H9 (cell line): ENCODE measurements around the gene RB1. TPM values are rescaled to one million over a fixed set of nuclear protein-coding genes. Genes with fewer than 3 reads are reported as not detected.

Source experiments
- DNase-seq: peaks from one replicate; pipeline ENCODE4 v3.0.0-alpha.2; 2017
- H2AFZ ChIP-seq: one replicate; pipeline ENCODE4 v1.6.1; 2013; ENCODE audit warnings: mild to moderate bottlenecking, low read length, control low read depth, moderate library complexity
- H2AK5ac ChIP-seq: 2 replicates; pipeline ENCODE4 v1.6.1; 2013; ENCODE audit warnings: low read length, control low read depth, mixed read lengths; ENCODE audit not compliant: insufficient read length
- H2BK120ac ChIP-seq: one replicate; pipeline ENCODE4 v1.6.1; 2013; ENCODE audit warnings: low read depth, mild to moderate bottlenecking, low read length, control low read depth, inconsistent platforms; ENCODE audit not compliant: poor library complexity, severe bottlenecking
- H2BK12ac ChIP-seq: 2 replicates; pipeline ENCODE4 v1.6.1; 2013; ENCODE audit warnings: low read length, control low read depth, mixed read lengths, low read depth; ENCODE audit not compliant: insufficient read length
- H2BK15ac ChIP-seq: 2 replicates; pipeline ENCODE4 v1.6.1; 2013; ENCODE audit warnings: low read depth, low read length, control low read depth
- H2BK20ac ChIP-seq: one replicate; pipeline ENCODE4 v1.6.1; 2013; ENCODE audit warnings: low read depth, mild to moderate bottlenecking, low read length, control low read depth, inconsistent platforms; ENCODE audit not compliant: poor library complexity, severe bottlenecking
- H2BK5ac ChIP-seq: 2 replicates; pipeline ENCODE4 v1.6.1; 2013; ENCODE audit warnings: low read length, control low read depth, mixed read lengths; ENCODE audit not compliant: insufficient read length
- H3K14ac ChIP-seq: 2 replicates; pipeline ENCODE4 v1.6.1; 2013; ENCODE audit warnings: low read length, control low read depth; ENCODE audit not compliant: insufficient read depth
- H3K18ac ChIP-seq: 2 replicates; pipeline ENCODE4 v1.6.1; 2013; ENCODE audit warnings: low read depth, mild to moderate bottlenecking, mixed read lengths, low read length, control low read depth; ENCODE audit not compliant: insufficient read length
- H3K23ac ChIP-seq: 2 replicates; pipeline ENCODE4 v1.6.1; 2013; ENCODE audit warnings: low read length, control low read depth, mixed read lengths, low read depth; ENCODE audit not compliant: insufficient read length
- H3K23me2 ChIP-seq: 2 replicates; pipeline ENCODE4 v1.6.1; 2013; ENCODE audit warnings: low read depth, mild to moderate bottlenecking, mixed read lengths, low read length, control low read depth; ENCODE audit not compliant: insufficient read length, poor library complexity, severe bottlenecking
- H3K27ac ChIP-seq: 2 replicates; pipeline ENCODE4 v1.5.1; 2013; ENCODE audit warnings: low read length, control low read depth, mixed read lengths, low read depth; ENCODE audit not compliant: insufficient read length
- H3K27me3 ChIP-seq: 2 replicates; pipeline ENCODE4 v1.6.1; 2013; ENCODE audit warnings: low read length, control low read depth, inconsistent platforms; ENCODE audit not compliant: insufficient read depth
- H3K4ac ChIP-seq: 2 replicates; pipeline ENCODE4 v1.6.1; 2013; ENCODE audit warnings: low read depth, mild to moderate bottlenecking, control low read depth, inconsistent platforms, low read length, moderate library complexity
- H3K4me1 ChIP-seq: 2 replicates; pipeline ENCODE4 v1.6.1; 2013; ENCODE audit warnings: low read length, control low read depth, inconsistent platforms; ENCODE audit not compliant: insufficient read depth
- H3K4me2 ChIP-seq: 2 replicates; pipeline ENCODE4 v1.6.1; 2013; ENCODE audit warnings: low read length, control low read depth, mixed read lengths; ENCODE audit not compliant: insufficient read length, insufficient read depth
- H3K56ac ChIP-seq: 2 replicates; pipeline ENCODE4 v1.6.1; 2013; ENCODE audit warnings: low read depth, mild to moderate bottlenecking, mixed read lengths, low read length, control low read depth; ENCODE audit not compliant: insufficient read length
- H3K79me1 ChIP-seq: 2 replicates; pipeline ENCODE4 v1.6.1; 2013; ENCODE audit warnings: low read depth, mild to moderate bottlenecking, moderate library complexity, low read length, control low read depth, inconsistent platforms; ENCODE audit not compliant: insufficient read depth, poor library complexity, severe bottlenecking
- H3K79me2 ChIP-seq: 2 replicates; pipeline ENCODE4 v1.6.1; 2013; ENCODE audit warnings: low read length, control low read depth, inconsistent platforms; ENCODE audit not compliant: insufficient read depth
- H3K9ac ChIP-seq: 2 replicates; pipeline ENCODE4 v1.6.1; 2013; ENCODE audit warnings: low read length, control low read depth, mixed read lengths; ENCODE audit not compliant: insufficient read length; ENCODE audit errors: extremely low read depth
- H3K9me3 ChIP-seq: one replicate; pipeline ENCODE4 v1.6.1; 2013; ENCODE audit warnings: low read depth, low read length, inconsistent platforms; ENCODE audit not compliant: control insufficient read depth
- H3T11ph ChIP-seq: one replicate; pipeline ENCODE4 v1.6.1; 2013; ENCODE audit warnings: mild to moderate bottlenecking, low read length, control low read depth, inconsistent platforms
- H4K20me1 ChIP-seq: one replicate; pipeline ENCODE4 v1.6.1; 2013; ENCODE audit not compliant: control insufficient read depth, insufficient read length, insufficient read depth
- H4K5ac ChIP-seq: 2 replicates; pipeline ENCODE4 v1.6.1; 2013; ENCODE audit warnings: low read depth, mild to moderate bottlenecking, mixed read lengths, low read length, control low read depth; ENCODE audit not compliant: insufficient read length
- H4K8ac ChIP-seq: replicated peaks from 2 replicates; pipeline ENCODE4 v1.6.1; 2013; ENCODE audit warnings: low read length, control low read depth, mixed read lengths, low read depth; ENCODE audit not compliant: insufficient read length
- H4K91ac ChIP-seq: 2 replicates; pipeline ENCODE4 v1.6.1; 2013; ENCODE audit warnings: low read depth, mild to moderate bottlenecking, moderate library complexity, mixed read lengths, low read length, control low read depth; ENCODE audit not compliant: insufficient read length
- H3K27ac Mint-ChIP-seq, 3 experiments: 2 replicates in 2 of 3; 3 replicates in 1 of 3; pipeline ENCODE4 v1.8.0; 2020 to 2021; ENCODE audit warnings: mixed read lengths in 3 of 3, mild to moderate bottlenecking in 1 of 3, moderate library complexity in 1 of 3
- H3K27me3 Mint-ChIP-seq: 2 replicates; pipeline ENCODE4 v1.8.0; 2021; ENCODE audit warnings: low read depth, mild to moderate bottlenecking, moderate library complexity, mixed read lengths
- H3K36me3 Mint-ChIP-seq, 3 experiments: 2 replicates in 2 of 3; 3 replicates in 1 of 3; pipeline ENCODE4 v1.8.0; 2020 to 2021; ENCODE audit warnings: low read depth in 3 of 3, mixed read lengths in 3 of 3; ENCODE audit not compliant: insufficient read depth in 1 of 3
- H3K4me1 Mint-ChIP-seq, 2 experiments: 2 replicates each; pipeline ENCODE4 v1.8.0; 2020; ENCODE audit warnings: mixed read lengths in 2 of 2
- H3K4me3 Mint-ChIP-seq, 2 experiments: 2 replicates in 1 of 2; 3 replicates in 1 of 2; pipeline ENCODE4 v1.8.0; 2020 to 2021; ENCODE audit warnings: mild to moderate bottlenecking in 2 of 2, mixed read lengths in 2 of 2, moderate library complexity in 1 of 2
- H3K9me3 Mint-ChIP-seq, 2 experiments: 2 replicates in 1 of 2; 3 replicates in 1 of 2; pipeline ENCODE4 v1.8.0; 2020; ENCODE audit warnings: mild to moderate bottlenecking in 2 of 2, mixed read lengths in 2 of 2, moderate library complexity in 1 of 2
- CTCF ChIP-seq: fragments of 200-600 bp; sonication (generic); conservative IDR thresholded peaks from 3 replicates; pipeline ENCODE4 v1.8.0; 2021; ENCODE audit warnings: antibody characterized with exemption, mild to moderate bottlenecking
- WGBS: extraction: QIAGEN DNeasy Blood & Tissue Kit; methylation state at CpG from one replicate; pipeline ENCODE4 v1.1.7; 2013; ENCODE audit warnings: missing lambda C conversion rate, low lambda C conversion rate, mixed read lengths; ENCODE audit not compliant: insufficient read length; ENCODE audit errors: extremely low coverage; 5-methylcytosine and 5-hydroxymethylcytosine counted together
- total RNA-seq: library from RNA; stranded (reverse); gene quantifications from 2 replicates; pipeline ENCODE4 v1.2.1, GENCODE V29; 2021

Gene RB1
- total RNA-seq, 1 experiment from 2014 or later, result 20.5 TPM

DNA sequence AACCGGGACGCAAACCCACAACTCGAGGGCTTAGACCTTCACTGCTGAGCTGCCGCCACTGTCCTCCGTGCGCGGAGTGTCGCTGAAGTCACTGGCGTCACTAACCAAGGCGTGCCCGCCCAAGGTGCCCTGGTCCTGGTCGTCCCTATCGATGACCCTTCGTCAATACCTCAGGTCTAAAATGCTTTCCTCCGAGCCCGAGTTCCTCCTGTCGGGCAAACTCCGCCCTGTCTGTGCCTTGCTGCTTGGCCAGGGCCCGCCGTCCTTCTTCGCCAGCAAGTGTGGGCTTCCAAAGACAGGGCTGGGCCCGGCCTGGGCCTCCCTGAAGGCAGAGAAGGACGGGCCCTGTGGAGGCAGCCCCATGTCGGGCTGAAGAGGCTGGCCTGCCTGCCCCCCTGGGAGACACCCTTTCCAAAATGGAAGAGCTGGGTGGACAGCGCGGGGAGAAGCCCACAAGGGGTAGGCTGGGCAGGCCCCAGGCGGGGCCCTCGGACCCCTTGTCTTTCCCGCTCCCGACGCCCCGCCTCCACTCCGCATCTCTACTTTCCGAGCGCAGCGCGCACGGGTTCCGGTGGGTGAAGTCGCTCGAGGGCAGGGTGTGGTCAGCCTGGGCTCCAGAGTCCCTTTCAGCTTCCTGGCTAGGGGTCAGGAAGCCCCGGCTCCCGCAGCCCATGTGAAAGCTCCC, 13.4 kb downstream of the RB1 start:
- Histone ChIP-seq H3K9ac (no peak overlapping the region), H4K91ac (no peak overlapping the region), H2BK5ac (no peak overlapping the region), H3K79me2 (no peaks in the 10 kb centered on the region), H3K27me3 (no peaks in the 10 kb centered on the region), H4K8ac (no peak overlapping the region), H2AK5ac (no peak overlapping the region), H3K4me1 (no peaks in the 10 kb centered on the region), H2BK120ac (no peak overlapping the region), H4K5ac (no peak overlapping the region), H3K14ac (no peak overlapping the region), H3K23ac (no peak overlapping the region), H3K23me2 (no peaks in the 10 kb centered on the region), H3K9me3 (no peaks in the 10 kb centered on the region), H3T11ph (no peak overlapping the region), H3K4me2 (no peak overlapping the region), H2AFZ (no peak overlapping the region), H3K27ac (no peak overlapping the region), H3K4ac (no peak overlapping the region), H2BK12ac (no peak overlapping the region), H2BK20ac (no peak overlapping the region), H3K18ac (no peak overlapping the region), H2BK15ac (no peak overlapping the region), H3K79me1 (no peaks in the 10 kb centered on the region), H3K56ac (no peak overlapping the region), H4K20me1 (no peaks in the 10 kb centered on the region)
- Mint-ChIP-seq H3K36me3 (peaks cover 14 to 35% (median 24%) of the 10 kb centered on the region in 3 experiments), H3K9me3 (peaks cover 14 to 15% of the 10 kb centered on the region in 2 experiments), H3K4me3 (no peak overlapping the region), H3K27ac (peak overlapping the region in 2 of 3 experiments; percentile 48 to 89; a peak in 3 of 7 replicates), H3K27me3 (no peaks in the 10 kb centered on the region; the same call in 1 of the 2 replicates), H3K4me1 (peaks cover 0 to 4% of the 10 kb centered on the region in 2 experiments; a peak in 1 of 4 replicates)
- no CpG with 5 or more reads among the region's 43 CpGs for WGBS
- no peak for DNase-seq
- TF ChIP-seq CTCF, result no peak
